HCT116 (cell line): ENCODE results near the gene CEP55. TPM values are rescaled to one million over a fixed set of nuclear protein-coding genes. Genes with fewer than 3 reads are reported as not detected.

Experiments used
- ATAC-seq: fragments of 200-7000 bp; cut with Tn5 transposase; 2 replicates; pipeline ENCODE4 v1.9.1; 2020; ENCODE audit warnings: mild to moderate bottlenecking, moderate library complexity
- BruUV-seq: library from RNA; stranded (reverse); fragments of 400-500 nt; replicated peaks from 2 replicates; lab custom pipeline; 2021; lab: Mats Ljungman, UMichigan
- CTCF ChIA-PET: fragments of 300-600 bp; sonication (Branson Sonifier 250); formaldehyde crosslinking; loops from one replicate; lab custom pipeline; 2021; ENCODE audit warnings: antibody characterized with exemption; lab: Charles Lee
- POLR2A ChIA-PET: fragments of 300-600, 350-600 bp; sonication (Branson Sonifier 250); formaldehyde crosslinking; loops from one replicate; lab custom pipeline; 2021; ENCODE audit warnings: antibody characterized with exemption; lab: Charles Lee
- RAD21 ChIA-PET, 2 experiments: fragments of 300-600 bp; sonication (Branson Sonifier 250); formaldehyde crosslinking; loops; one replicate each; lab custom pipeline; 2023; ENCODE audit warnings: low total read pairs in 2 of 2; ENCODE audit not compliant: uncharacterized antibody in 2 of 2, unreplicated experiment in 2 of 2, low non-redundant PET in 1 of 2; lab: Charles Lee
- DNase-seq: peaks from one replicate; pipeline ENCODE4 v3.0.0-alpha.2; 2010; ENCODE audit warnings: low read depth, low spot score
- H2AFZ ChIP-seq: fragments of 200-600 bp; shearing (Covaris generic), sonication (generic); 2 replicates; pipeline ENCODE4 v1.6.1; 2017; ENCODE audit warnings: low read depth, mixed run types, mixed read lengths, antibody characterized with exemption, low read length; ENCODE audit not compliant: poor library complexity, severe bottlenecking
- H3K27ac ChIP-seq: 2 replicates; pipeline ENCODE4 v1.5.1; 2012; ENCODE audit warnings: low read depth, low read length
- H3K27me3 ChIP-seq: fragments of 200-600 bp; sonication (generic); 2 replicates; pipeline ENCODE4 v1.6.1; 2016; ENCODE audit warnings: mixed run types, low read length, mixed read lengths; ENCODE audit not compliant: insufficient read depth
- H3K36me3 ChIP-seq, 2 experiments: fragments of 200-500 bp in 1 of 2; fragments of 200-600 bp in 1 of 2; sonication (Bioruptor generic) in 1 of 2; sonication (generic) in 1 of 2; 2 replicates each; pipeline versions ENCODE4 v1.5.1 to v1.6.1; 2014 to 2016; ENCODE audit warnings: low read length in 2 of 2, inconsistent platforms in 1 of 2, mixed read lengths in 1 of 2, mixed run types in 1 of 2; ENCODE audit not compliant: insufficient read depth in 2 of 2, control insufficient read depth in 1 of 2
- H3K4me1 ChIP-seq, 2 experiments: fragments of 200-600 bp in 1 of 2; sonication (generic) in 1 of 2; 2 replicates each; pipeline versions ENCODE4 v1.5.1 to v1.6.1; 2012 to 2017; ENCODE audit warnings: low read length in 2 of 2, inconsistent platforms in 1 of 2, mild to moderate bottlenecking in 1 of 2, mixed read lengths in 1 of 2, mixed run types in 1 of 2, moderate library complexity in 1 of 2; ENCODE audit not compliant: insufficient read depth in 2 of 2, control insufficient read depth in 1 of 2
- H3K4me2 ChIP-seq: fragments of 200-600 bp; sonication (generic); 2 replicates; pipeline ENCODE4 v1.6.1; 2017; ENCODE audit warnings: mixed run types, low read length, mixed read lengths
- H3K4me3 ChIP-seq, 2 experiments: fragments of 200-600 bp in 1 of 2; sonication (generic) in 1 of 2; replicated peaks in 1 of 2; 2 replicates each; pipeline ENCODE4 v1.5.1; 2011 to 2016; ENCODE audit warnings: low read length in 2 of 2, control low read depth in 1 of 2, low read depth in 1 of 2, mild to moderate bottlenecking in 1 of 2, mixed read lengths in 1 of 2, mixed run types in 1 of 2
- H3K79me2 ChIP-seq: fragments of 200-600 bp; sonication (generic); 2 replicates; pipeline ENCODE4 v1.6.1; 2017; ENCODE audit warnings: mild to moderate bottlenecking, mixed run types, low read length, moderate library complexity, mixed read lengths; ENCODE audit not compliant: insufficient read depth
- H3K9ac ChIP-seq: fragments of 200-600 bp; sonication (generic); 2 replicates; pipeline ENCODE4 v1.6.1; 2016; ENCODE audit warnings: low read length, mixed read lengths
- H3K9me2 ChIP-seq: fragments of 200-600 bp; sonication (generic), shearing (Covaris generic); 2 replicates; pipeline ENCODE4 v1.6.1; 2017; ENCODE audit warnings: mixed run types, mild to moderate bottlenecking, moderate library complexity; ENCODE audit not compliant: insufficient read depth
- H3K9me3 ChIP-seq, 2 experiments: fragments of 200-500 bp in 1 of 2; fragments of 200-600 bp in 1 of 2; sonication (Bioruptor generic) in 1 of 2; sonication (generic) in 1 of 2; 2 replicates each; pipeline ENCODE4 v1.6.1; 2014 to 2017; ENCODE audit warnings: low read length in 2 of 2, mixed read lengths in 2 of 2, inconsistent platforms in 1 of 2, low read depth in 1 of 2, mild to moderate bottlenecking in 1 of 2, mixed run types in 1 of 2, moderate library complexity in 1 of 2; ENCODE audit not compliant: control insufficient read depth in 1 of 2, insufficient read depth in 1 of 2
- H4K20me1 ChIP-seq: fragments of 200-600 bp; sonication (generic), shearing (Covaris generic); 2 replicates; pipeline ENCODE4 v1.6.1; 2017; ENCODE audit warnings: mixed run types, mild to moderate bottlenecking, moderate library complexity; ENCODE audit not compliant: insufficient read depth
- CBX3 ChIP-seq: IDR thresholded peaks from 2 replicates; pipeline ENCODE4 v1.6.1; 2012; ENCODE audit warnings: low read depth
- CEBPB ChIP-seq: IDR thresholded peaks from 2 replicates; pipeline ENCODE4 v1.6.1; 2012; ENCODE audit warnings: low read depth
- EGR1 ChIP-seq: IDR thresholded peaks from 2 replicates; pipeline ENCODE4 v1.6.1; 2012; ENCODE audit warnings: low read depth
- ELF1 ChIP-seq: IDR thresholded peaks from 2 replicates; pipeline ENCODE4 v1.6.1; 2012; ENCODE audit warnings: low read depth, borderline replicate concordance
- EZH2 ChIP-seq: fragments of 200-600 bp; sonication (generic); IDR thresholded peaks from 2 replicates; pipeline ENCODE4 v1.6.1; 2017; ENCODE audit warnings: antibody characterized with exemption, mixed run types
- EZH2phosphoT487 ChIP-seq: fragments of 200-600 bp; IDR thresholded peaks from 2 replicates; pipeline ENCODE4 v1.6.1; 2018; ENCODE audit warnings: antibody characterized with exemption, borderline replicate concordance
- FOSL1 ChIP-seq: IDR thresholded peaks from 2 replicates; pipeline ENCODE4 v1.6.1; 2012; ENCODE audit warnings: low read depth
- JUND ChIP-seq: IDR thresholded peaks from 2 replicates; pipeline ENCODE4 v1.6.1; 2012
- POLR2AphosphoS5 ChIP-seq: IDR thresholded peaks from 2 replicates; pipeline ENCODE4 v1.6.1; 2011; ENCODE audit warnings: mild to moderate bottlenecking, low read depth, low read length, moderate library complexity
- RAD21 ChIP-seq: IDR thresholded peaks from 2 replicates; pipeline ENCODE4 v1.6.1; 2012; ENCODE audit warnings: low read depth, mild to moderate bottlenecking
- SP1 ChIP-seq: IDR thresholded peaks from 2 replicates; pipeline ENCODE4 v1.6.1; 2012; ENCODE audit warnings: low read depth
- SRF ChIP-seq: IDR thresholded peaks from 2 replicates; pipeline ENCODE4 v1.6.1; 2012; ENCODE audit warnings: low read depth
- TCF7L2 ChIP-seq: IDR thresholded peaks from 2 replicates; pipeline ENCODE4 v1.7.0; 2011; ENCODE audit warnings: borderline replicate concordance, inconsistent platforms; ENCODE audit not compliant: insufficient read depth, insufficient read length; ENCODE audit errors: extremely low read depth
- ZFX ChIP-seq: fragments of 450-650 bp; IDR thresholded peaks from 2 replicates; pipeline ENCODE4 v1.6.1; 2017
- ZNF274 ChIP-seq: fragments of 200-500 bp; sonication (Bioruptor generic); IDR thresholded peaks from 2 replicates; pipeline ENCODE4 v1.6.1; 2014; ENCODE audit warnings: mild to moderate bottlenecking, low read depth, low read length, inconsistent platforms
- intact Hi-C: fragments of 100-400 bp; cut with micrococcal nuclease; formaldehyde crosslinking; loops from 2 replicates; pipeline ENCODE4 v1.10.0; 2022
- total RNA-seq: library from RNA; stranded (reverse); gene quantifications from one replicate; pipeline ENCODE4 v1.2.1, GENCODE V29; 2021; ENCODE audit not compliant: unreplicated experiment
- TF ChIP-seq, protein P1 (sequence below): IDR thresholded peaks from 2 replicates; pipeline ENCODE4 v1.6.1; 2012
- TF ChIP-seq, protein P2 (sequence below), 3 experiments: fragments of 200-600 bp in 1 of 3; sonication (generic) in 1 of 3; IDR thresholded peaks in 2 of 3; conservative IDR thresholded peaks in 1 of 3; 2 replicates each; pipeline ENCODE4 v1.5.1; 2012 to 2017; ENCODE audit warnings: low read depth in 2 of 3, low read length in 2 of 3, antibody characterized with exemption in 1 of 3, borderline replicate concordance in 1 of 3, control low read depth in 1 of 3, mild to moderate bottlenecking in 1 of 3, mixed read lengths in 1 of 3, mixed run types in 1 of 3, moderate library complexity in 1 of 3; ENCODE audit not compliant: insufficient read depth in 1 of 3
- TF ChIP-seq, protein P3 (sequence below): IDR thresholded peaks from 2 replicates; pipeline ENCODE4 v1.6.1; 2012; ENCODE audit warnings: low read depth
- TF ChIP-seq, protein P4 (sequence below): IDR thresholded peaks from 2 replicates; pipeline ENCODE4 v1.6.1; 2012
- TF ChIP-seq, protein P5 (sequence below): IDR thresholded peaks from 2 replicates; pipeline ENCODE4 v1.6.1; 2011; ENCODE audit warnings: mild to moderate bottlenecking, low read length, moderate library complexity; ENCODE audit not compliant: insufficient replicate concordance; ENCODE audit errors: extremely low read depth

Gene CEP55
- total RNA-seq, 1 experiment from 2014 or later: 63.7 TPM

DNA sequence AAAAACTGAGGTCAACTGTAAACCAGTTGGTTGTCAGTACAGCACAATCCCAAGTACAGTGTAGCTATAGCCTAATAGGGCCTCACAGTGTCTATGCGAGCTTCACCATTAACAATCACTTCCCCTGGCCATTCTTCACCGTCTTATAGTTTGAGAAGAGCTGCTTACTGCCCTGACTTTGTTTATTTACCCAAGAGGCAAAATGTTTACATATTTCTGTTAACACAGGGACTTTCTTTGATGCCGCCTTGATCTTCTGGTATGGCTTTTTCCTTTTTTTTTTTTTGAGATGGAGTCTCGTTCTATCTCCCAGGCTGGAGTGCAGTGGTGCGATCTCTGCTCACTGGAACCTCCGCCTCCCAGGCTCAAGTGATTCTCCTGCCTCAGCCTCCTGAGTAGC, 17.5 kb upstream of the CEP55 start:
- CTCF ChIA-PET: interaction anchor here (1.1 kb wide), 1 partner anchor 103 kb away, joined by 3 read pairs; no protein-coding TSS in a partner anchor

More for the DNA sequence above, 17.5 kb upstream of the CEP55 start:
- Histone ChIP-seq H2AFZ (no peak overlapping the region), H3K4me2 (peak overlapping the region; percentile 96; the same call in 1 of the 2 replicates), H3K79me2 (peaks cover 79% of the 10 kb centered on the region), H3K27ac (peak overlapping the region; percentile 98), H3K4me3 (no peak overlapping the region), H3K36me3 (peaks cover 0 to 23% of the 10 kb centered on the region in 2 experiments; a peak in 1 of 4 replicates), H3K9ac (peak overlapping the region; percentile 95), H3K9me2 (no peaks in the 10 kb centered on the region), H3K9me3 (no peaks in the 10 kb centered on the region), H3K4me1 (peaks cover 69 to 90% of the 10 kb centered on the region in 2 experiments), H4K20me1 (no peaks in the 10 kb centered on the region), H3K27me3 (no peaks in the 10 kb centered on the region)
- TF ChIP-seq, protein P1, sequence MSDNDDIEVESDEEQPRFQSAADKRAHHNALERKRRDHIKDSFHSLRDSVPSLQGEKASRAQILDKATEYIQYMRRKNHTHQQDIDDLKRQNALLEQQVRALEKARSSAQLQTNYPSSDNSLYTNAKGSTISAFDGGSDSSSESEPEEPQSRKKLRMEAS: no peak
- TF ChIP-seq POLR2AphosphoS5: no peak
- no peak for TF ChIP-seq EZH2phosphoT487
- TF ChIP-seq, protein P2, sequence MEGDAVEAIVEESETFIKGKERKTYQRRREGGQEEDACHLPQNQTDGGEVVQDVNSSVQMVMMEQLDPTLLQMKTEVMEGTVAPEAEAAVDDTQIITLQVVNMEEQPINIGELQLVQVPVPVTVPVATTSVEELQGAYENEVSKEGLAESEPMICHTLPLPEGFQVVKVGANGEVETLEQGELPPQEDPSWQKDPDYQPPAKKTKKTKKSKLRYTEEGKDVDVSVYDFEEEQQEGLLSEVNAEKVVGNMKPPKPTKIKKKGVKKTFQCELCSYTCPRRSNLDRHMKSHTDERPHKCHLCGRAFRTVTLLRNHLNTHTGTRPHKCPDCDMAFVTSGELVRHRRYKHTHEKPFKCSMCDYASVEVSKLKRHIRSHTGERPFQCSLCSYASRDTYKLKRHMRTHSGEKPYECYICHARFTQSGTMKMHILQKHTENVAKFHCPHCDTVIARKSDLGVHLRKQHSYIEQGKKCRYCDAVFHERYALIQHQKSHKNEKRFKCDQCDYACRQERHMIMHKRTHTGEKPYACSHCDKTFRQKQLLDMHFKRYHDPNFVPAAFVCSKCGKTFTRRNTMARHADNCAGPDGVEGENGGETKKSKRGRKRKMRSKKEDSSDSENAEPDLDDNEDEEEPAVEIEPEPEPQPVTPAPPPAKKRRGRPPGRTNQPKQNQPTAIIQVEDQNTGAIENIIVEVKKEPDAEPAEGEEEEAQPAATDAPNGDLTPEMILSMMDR (IDR thresholded peaks at IDR 0.05 in 2 of 3, conservative IDR thresholded peaks at IDR 0.05 in 1 of 3; ENCODE audit: borderline replicate concordance in 1 of 3, insufficient read depth in 1 of 3, low read depth in 2 of 3, low read length in 2 of 3): no peak
- TF ChIP-seq SP1: no peak
- no peak for TF ChIP-seq CBX3
- no peak for TF ChIP-seq ZFX
- no peak for TF ChIP-seq SRF
- TF ChIP-seq, protein P3, sequence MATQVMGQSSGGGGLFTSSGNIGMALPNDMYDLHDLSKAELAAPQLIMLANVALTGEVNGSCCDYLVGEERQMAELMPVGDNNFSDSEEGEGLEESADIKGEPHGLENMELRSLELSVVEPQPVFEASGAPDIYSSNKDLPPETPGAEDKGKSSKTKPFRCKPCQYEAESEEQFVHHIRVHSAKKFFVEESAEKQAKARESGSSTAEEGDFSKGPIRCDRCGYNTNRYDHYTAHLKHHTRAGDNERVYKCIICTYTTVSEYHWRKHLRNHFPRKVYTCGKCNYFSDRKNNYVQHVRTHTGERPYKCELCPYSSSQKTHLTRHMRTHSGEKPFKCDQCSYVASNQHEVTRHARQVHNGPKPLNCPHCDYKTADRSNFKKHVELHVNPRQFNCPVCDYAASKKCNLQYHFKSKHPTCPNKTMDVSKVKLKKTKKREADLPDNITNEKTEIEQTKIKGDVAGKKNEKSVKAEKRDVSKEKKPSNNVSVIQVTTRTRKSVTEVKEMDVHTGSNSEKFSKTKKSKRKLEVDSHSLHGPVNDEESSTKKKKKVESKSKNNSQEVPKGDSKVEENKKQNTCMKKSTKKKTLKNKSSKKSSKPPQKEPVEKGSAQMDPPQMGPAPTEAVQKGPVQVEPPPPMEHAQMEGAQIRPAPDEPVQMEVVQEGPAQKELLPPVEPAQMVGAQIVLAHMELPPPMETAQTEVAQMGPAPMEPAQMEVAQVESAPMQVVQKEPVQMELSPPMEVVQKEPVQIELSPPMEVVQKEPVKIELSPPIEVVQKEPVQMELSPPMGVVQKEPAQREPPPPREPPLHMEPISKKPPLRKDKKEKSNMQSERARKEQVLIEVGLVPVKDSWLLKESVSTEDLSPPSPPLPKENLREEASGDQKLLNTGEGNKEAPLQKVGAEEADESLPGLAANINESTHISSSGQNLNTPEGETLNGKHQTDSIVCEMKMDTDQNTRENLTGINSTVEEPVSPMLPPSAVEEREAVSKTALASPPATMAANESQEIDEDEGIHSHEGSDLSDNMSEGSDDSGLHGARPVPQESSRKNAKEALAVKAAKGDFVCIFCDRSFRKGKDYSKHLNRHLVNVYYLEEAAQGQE: no peak
- no peak for TF ChIP-seq FOSL1
- no peak for TF ChIP-seq ELF1
- TF ChIP-seq, protein P4, sequence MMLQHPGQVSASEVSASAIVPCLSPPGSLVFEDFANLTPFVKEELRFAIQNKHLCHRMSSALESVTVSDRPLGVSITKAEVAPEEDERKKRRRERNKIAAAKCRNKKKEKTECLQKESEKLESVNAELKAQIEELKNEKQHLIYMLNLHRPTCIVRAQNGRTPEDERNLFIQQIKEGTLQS: no peak
- no peak for TF ChIP-seq ZNF274
- TF ChIP-seq RAD21: no peak
- TF ChIP-seq JUND: no peak
- TF ChIP-seq EZH2: no peak
- TF ChIP-seq EGR1: no peak
- TF ChIP-seq TCF7L2: no peak
- TF ChIP-seq CEBPB: no peak
- TF ChIP-seq, protein P5, sequence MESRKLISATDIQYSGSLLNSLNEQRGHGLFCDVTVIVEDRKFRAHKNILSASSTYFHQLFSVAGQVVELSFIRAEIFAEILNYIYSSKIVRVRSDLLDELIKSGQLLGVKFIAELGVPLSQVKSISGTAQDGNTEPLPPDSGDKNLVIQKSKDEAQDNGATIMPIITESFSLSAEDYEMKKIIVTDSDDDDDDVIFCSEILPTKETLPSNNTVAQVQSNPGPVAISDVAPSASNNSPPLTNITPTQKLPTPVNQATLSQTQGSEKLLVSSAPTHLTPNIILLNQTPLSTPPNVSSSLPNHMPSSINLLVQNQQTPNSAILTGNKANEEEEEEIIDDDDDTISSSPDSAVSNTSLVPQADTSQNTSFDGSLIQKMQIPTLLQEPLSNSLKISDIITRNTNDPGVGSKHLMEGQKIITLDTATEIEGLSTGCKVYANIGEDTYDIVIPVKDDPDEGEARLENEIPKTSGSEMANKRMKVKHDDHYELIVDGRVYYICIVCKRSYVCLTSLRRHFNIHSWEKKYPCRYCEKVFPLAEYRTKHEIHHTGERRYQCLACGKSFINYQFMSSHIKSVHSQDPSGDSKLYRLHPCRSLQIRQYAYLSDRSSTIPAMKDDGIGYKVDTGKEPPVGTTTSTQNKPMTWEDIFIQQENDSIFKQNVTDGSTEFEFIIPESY: no peak
- ATAC-seq (no peak), DNase-seq (no peak)
- no TSS peak for BruUV-seq
- ChIA-PET RAD21 (interaction anchor here (0.7 to 1.5 kb wide), 2 partner anchors 13 to 127 kb away, joined by 3 read pairs; no protein-coding TSS in a partner anchor), POLR2A (interaction anchor here (1.0 to 2.6 kb wide), 8 partner anchors 8 to 100 kb away, joined by 3 to 9 read pairs (median 4); no protein-coding TSS in a partner anchor)
- intact Hi-C loops: no loop called here
